DOHH2 (cell line): ENCODE measurements around the gene RNASE9.

Source experiments
- CTCF ChIP-seq: fragments of 200-600 bp; sonication (generic); IDR thresholded peaks from one replicate; pipeline ENCODE4 v1.5.1; 2014; ENCODE audit warnings: antibody characterized with exemption, mild to moderate bottlenecking, low read depth, low read length; ENCODE audit not compliant: poor library complexity, severe bottlenecking
- EZH2phosphoT487 ChIP-seq: fragments of 200-600 bp; sonication (generic); IDR thresholded peaks from 2 replicates; pipeline ENCODE4 v1.6.1; 2017; ENCODE audit warnings: borderline replicate concordance, mild to moderate bottlenecking, antibody characterized with exemption, low read length, moderate library complexity, mixed read lengths

GRCh38 chr14:20553024-20553423 is 7.8 kb downstream of the RNASE9 start:
- TF ChIP-seq CTCF (no peak), EZH2phosphoT487 (no peak)
